HL-60 (cell line): ENCODE data around the gene LSM5.
A peak's percentile ranks its signal among the peaks of the same experiment; 100 is the strongest.

Experiments used
- DNase-seq, 2 experiments: peaks; one replicate each; pipeline ENCODE4 v3.0.0-alpha.2; 2010 to 2020; ENCODE audit warnings: low read depth in 1 of 2, low spot score in 1 of 2
- H3K27ac ChIP-seq: fragments of 250-450 bp; sonication (Bioruptor Pico); replicated peaks from 2 replicates; pipeline ENCODE4 v1.5.1; 2020; ENCODE audit warnings: mild to moderate bottlenecking, moderate library complexity
- H3K27me3 ChIP-seq: fragments of 250-450 bp; sonication (Bioruptor Pico); 2 replicates; pipeline ENCODE4 v1.5.1; 2021; ENCODE audit warnings: mild to moderate bottlenecking, moderate library complexity; ENCODE audit not compliant: insufficient read depth, poor library complexity, severe bottlenecking
- H3K4me3 ChIP-seq: replicated peaks from 2 replicates; pipeline ENCODE4 v1.5.1; 2011; ENCODE audit warnings: mild to moderate bottlenecking, control low read depth, low read length; ENCODE audit not compliant: insufficient read depth
- CTCF ChIP-seq: IDR thresholded peaks from one replicate; pipeline ENCODE4 v1.5.1; 2011; ENCODE audit warnings: low read length, control low read depth, inconsistent platforms; ENCODE audit not compliant: insufficient read depth
- GABPA ChIP-seq: IDR thresholded peaks from 2 replicates; pipeline ENCODE4 v1.6.1; 2012; ENCODE audit warnings: low read depth
- POLR2AphosphoS5 ChIP-seq: IDR thresholded peaks from 2 replicates; pipeline ENCODE4 v1.6.1; 2012; ENCODE audit warnings: low read depth
- SPI1 ChIP-seq: IDR thresholded peaks from 2 replicates; pipeline ENCODE4 v1.6.1; 2012; ENCODE audit warnings: low read depth, mild to moderate bottlenecking, borderline replicate concordance
- TF ChIP-seq, protein P1 (sequence below): IDR thresholded peaks from 2 replicates; pipeline ENCODE4 v1.6.1; 2012; ENCODE audit warnings: low read depth; ENCODE audit not compliant: insufficient replicate concordance

LSM5 gene

GRCh38 chr7:32459788-32460187, 30.4 kb downstream of the LSM5 start:
- Histone ChIP-seq H3K27ac (no peak overlapping the region), H3K27me3 (peaks cover 2% of the 10 kb centered on the region), H3K4me3 (no peak overlapping the region)
- DNase-seq = no peak
- TF ChIP-seq, protein P1, sequence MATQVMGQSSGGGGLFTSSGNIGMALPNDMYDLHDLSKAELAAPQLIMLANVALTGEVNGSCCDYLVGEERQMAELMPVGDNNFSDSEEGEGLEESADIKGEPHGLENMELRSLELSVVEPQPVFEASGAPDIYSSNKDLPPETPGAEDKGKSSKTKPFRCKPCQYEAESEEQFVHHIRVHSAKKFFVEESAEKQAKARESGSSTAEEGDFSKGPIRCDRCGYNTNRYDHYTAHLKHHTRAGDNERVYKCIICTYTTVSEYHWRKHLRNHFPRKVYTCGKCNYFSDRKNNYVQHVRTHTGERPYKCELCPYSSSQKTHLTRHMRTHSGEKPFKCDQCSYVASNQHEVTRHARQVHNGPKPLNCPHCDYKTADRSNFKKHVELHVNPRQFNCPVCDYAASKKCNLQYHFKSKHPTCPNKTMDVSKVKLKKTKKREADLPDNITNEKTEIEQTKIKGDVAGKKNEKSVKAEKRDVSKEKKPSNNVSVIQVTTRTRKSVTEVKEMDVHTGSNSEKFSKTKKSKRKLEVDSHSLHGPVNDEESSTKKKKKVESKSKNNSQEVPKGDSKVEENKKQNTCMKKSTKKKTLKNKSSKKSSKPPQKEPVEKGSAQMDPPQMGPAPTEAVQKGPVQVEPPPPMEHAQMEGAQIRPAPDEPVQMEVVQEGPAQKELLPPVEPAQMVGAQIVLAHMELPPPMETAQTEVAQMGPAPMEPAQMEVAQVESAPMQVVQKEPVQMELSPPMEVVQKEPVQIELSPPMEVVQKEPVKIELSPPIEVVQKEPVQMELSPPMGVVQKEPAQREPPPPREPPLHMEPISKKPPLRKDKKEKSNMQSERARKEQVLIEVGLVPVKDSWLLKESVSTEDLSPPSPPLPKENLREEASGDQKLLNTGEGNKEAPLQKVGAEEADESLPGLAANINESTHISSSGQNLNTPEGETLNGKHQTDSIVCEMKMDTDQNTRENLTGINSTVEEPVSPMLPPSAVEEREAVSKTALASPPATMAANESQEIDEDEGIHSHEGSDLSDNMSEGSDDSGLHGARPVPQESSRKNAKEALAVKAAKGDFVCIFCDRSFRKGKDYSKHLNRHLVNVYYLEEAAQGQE = no peak
- no peak for TF ChIP-seq POLR2AphosphoS5
- TF ChIP-seq GABPA = no peak

- no peak for TF ChIP-seq CTCF
- no peak for TF ChIP-seq SPI1
- TF ChIP-seq GABPA = no peak
- no peak for TF ChIP-seq POLR2AphosphoS5
- TF ChIP-seq, protein P1 = no peak
- Histone ChIP-seq H3K27ac (no peak overlapping the region), H3K27me3 (peaks cover 4% of the 10 kb centered on the region), H3K4me3 (no peak overlapping the region)
- DNase-seq = peak in 1 of 2 experiments; percentile 13
These were observed 32.2 kb downstream of the LSM5 start for GRCh38 chr7:32458025-32458424.

DNA sequence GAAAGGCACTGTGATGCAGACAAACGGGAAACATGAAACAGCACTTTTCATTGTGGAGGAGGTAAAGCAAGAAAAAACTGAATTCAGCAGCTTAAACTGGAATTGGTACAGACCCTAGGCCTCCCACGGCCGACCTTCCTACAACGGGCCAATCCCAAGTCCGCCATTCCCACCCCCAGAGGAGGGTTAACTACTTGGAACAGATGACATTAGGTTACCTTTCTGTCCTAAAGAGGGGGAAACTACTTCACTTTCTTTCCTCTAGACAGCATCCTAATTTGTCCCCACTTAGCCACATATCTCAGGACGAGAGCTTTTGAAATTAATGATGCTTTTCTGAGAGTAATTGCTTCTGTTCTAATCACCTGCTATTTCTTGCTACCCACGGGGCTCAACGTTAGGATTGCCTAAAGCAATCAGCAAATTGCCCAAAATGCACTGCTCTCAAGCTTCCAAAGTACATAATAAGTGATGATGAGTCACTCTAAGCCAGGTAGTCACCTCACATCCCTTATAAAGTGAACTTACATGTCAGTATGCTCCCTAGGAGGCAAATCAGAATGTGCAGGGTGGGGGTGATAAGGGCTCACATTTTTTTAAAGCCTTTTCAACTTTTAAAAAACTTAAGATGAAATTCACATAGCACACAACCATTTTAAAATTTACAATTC, 36.7 kb downstream of the LSM5 start:
- DNase-seq = no peak
- Histone ChIP-seq H3K27ac (no peak overlapping the region), H3K4me3 (no peak overlapping the region), H3K27me3 (peaks cover 4% of the 10 kb centered on the region)
- TF ChIP-seq GABPA (no peak), CTCF (no peak), POLR2AphosphoS5 (no peak), SPI1 (no peak)
- TF ChIP-seq, protein P1 = no peak
